Endothelial cell of umbilical vein (primary cell): ENCODE measurements around the gene SIRT3. TPM values are rescaled to one million over a fixed set of nuclear protein-coding genes. Genes with fewer than 3 reads are reported as not detected.

Experiments used
- BruUV-seq: library from RNA; stranded (reverse); fragments of 400-500 nt; replicated peaks from 2 replicates; lab custom pipeline; 2021; lab: Mats Ljungman, UMichigan
- CTCF ChIA-PET: fragments of 300-600, 350-600 bp; sonication (Branson Sonifier 250); formaldehyde crosslinking; loops from one replicate; lab custom pipeline; 2021; ENCODE audit warnings: antibody characterized with exemption, inconsistent platforms; lab: Charles Lee
- POLR2A ChIA-PET: fragments of 300-600, 350-600 bp; sonication (Branson Sonifier 250); formaldehyde crosslinking; loops from one replicate; lab custom pipeline; 2021; ENCODE audit warnings: antibody characterized with exemption, inconsistent platforms; lab: Charles Lee
- DNase-seq: peaks from one replicate; pipeline ENCODE4 v3.0.0-alpha.2; 2011; ENCODE audit warnings: low read depth, low spot score
- FAIRE-seq: peaks from 2 replicates; lab custom pipeline; 2011; peaks lifted over from hg19 to GRCh38; lab: Jason Lieb, UNC
- H2AFZ ChIP-seq: 2 replicates; pipeline ENCODE4 v1.6.0; 2012; ENCODE audit warnings: low read depth, low read length, control low read depth, inconsistent platforms
- H3K27ac ChIP-seq: 2 replicates; pipeline ENCODE4 v1.5.1; 2011; ENCODE audit warnings: low read depth, mild to moderate bottlenecking, control low read depth, low read length, moderate library complexity; ENCODE audit not compliant: insufficient read depth
- H3K27me3 ChIP-seq, 2 experiments: 2 replicates each; pipeline versions ENCODE4 v1.6.0 to v1.6.1; 2011; ENCODE audit warnings: low read length in 2 of 2, mixed read lengths in 1 of 2; ENCODE audit not compliant: control insufficient read depth in 2 of 2, insufficient read depth in 2 of 2
- H3K36me3 ChIP-seq, 2 experiments: 2 replicates in 1 of 2; 3 replicates in 1 of 2; pipeline ENCODE4 v1.5.1; 2011; ENCODE audit warnings: low read length in 2 of 2, mild to moderate bottlenecking in 1 of 2, moderate library complexity in 1 of 2; ENCODE audit not compliant: control insufficient read depth in 2 of 2, insufficient read depth in 2 of 2; ENCODE audit errors: extremely low read depth in 1 of 2
- H3K4me1 ChIP-seq: 3 replicates; pipeline ENCODE4 v1.5.1; 2011; ENCODE audit warnings: mild to moderate bottlenecking, low read length; ENCODE audit not compliant: control insufficient read depth, insufficient read depth; ENCODE audit errors: extremely low read depth
- H3K4me2 ChIP-seq: 2 replicates; pipeline ENCODE4 v1.6.1; 2011; ENCODE audit warnings: low read length, control low read depth, mixed read lengths; ENCODE audit not compliant: insufficient read depth
- H3K4me3 ChIP-seq, 3 experiments: fragments of 200-600 bp in 1 of 3; sonication (generic), shearing (Covaris generic) in 1 of 3; replicated peaks in 1 of 3; 2 replicates each; pipeline ENCODE4 v1.5.1; 2011 to 2016; ENCODE audit warnings: control low read depth in 3 of 3, low read length in 3 of 3, mild to moderate bottlenecking in 2 of 3, inconsistent platforms in 1 of 3, low read depth in 1 of 3, moderate library complexity in 1 of 3; ENCODE audit not compliant: insufficient read depth in 1 of 3
- H3K79me2 ChIP-seq: 2 replicates; pipeline ENCODE4 v1.6.0; 2012; ENCODE audit warnings: low read length, inconsistent platforms; ENCODE audit not compliant: control insufficient read depth, insufficient read depth
- H3K9ac ChIP-seq: replicated peaks from 2 replicates; pipeline ENCODE3; 2011; ENCODE audit warnings: low read length, control low read depth; ENCODE audit not compliant: insufficient read depth; ENCODE audit errors: extremely low read depth
- H3K9me1 ChIP-seq: replicated peaks from 3 replicates; pipeline ENCODE4 v1.6.0; 2011; ENCODE audit warnings: mild to moderate bottlenecking, low read length; ENCODE audit not compliant: control insufficient read depth, insufficient read depth; ENCODE audit errors: extremely low read depth
- H3K9me3 ChIP-seq: replicated peaks from 2 replicates; pipeline ENCODE4 v1.5.1; 2012; ENCODE audit warnings: low read length, inconsistent platforms; ENCODE audit not compliant: control insufficient read depth, insufficient read depth
- H4K20me1 ChIP-seq: replicated peaks from 2 replicates; pipeline ENCODE3; 2011; ENCODE audit warnings: mild to moderate bottlenecking, low read length; ENCODE audit not compliant: control insufficient read depth, insufficient read depth; ENCODE audit errors: extremely low read depth
- CTCF ChIP-seq, 2 donors: IDR thresholded peaks; 1 replicate in 1 of 2; 2 replicates in 1 of 2; pipeline ENCODE4 v1.5.1; 2011; ENCODE audit warnings: low read length in 2 of 2, mild to moderate bottlenecking in 2 of 2, moderate library complexity in 2 of 2, control low read depth in 1 of 2, inconsistent platforms in 1 of 2, low read depth in 1 of 2; ENCODE audit not compliant: insufficient read depth in 1 of 2; ENCODE audit errors: extremely low read depth in 1 of 2
- EZH2 ChIP-seq: IDR thresholded peaks from 2 replicates; pipeline ENCODE4 v1.6.1; 2012; ENCODE audit warnings: borderline replicate concordance, low read depth, mild to moderate bottlenecking, moderate library complexity, low read length, inconsistent platforms; ENCODE audit not compliant: severe bottlenecking
- FOS ChIP-seq: IDR thresholded peaks from 2 replicates; pipeline ENCODE4 v1.6.1; 2011; ENCODE audit warnings: mild to moderate bottlenecking, low read length, moderate library complexity, borderline replicate concordance; ENCODE audit not compliant: insufficient read depth
- GATA2 ChIP-seq: IDR thresholded peaks from 2 replicates; pipeline ENCODE4 v1.7.0; 2011; ENCODE audit warnings: low read depth, mild to moderate bottlenecking, moderate library complexity, mixed read lengths, low read length; ENCODE audit not compliant: insufficient read length, insufficient read depth
- JUN ChIP-seq: IDR thresholded peaks from 2 replicates; pipeline ENCODE4 v1.6.1; 2011; ENCODE audit warnings: borderline replicate concordance, low read depth; ENCODE audit not compliant: insufficient read length, insufficient read depth
- MAX ChIP-seq: IDR thresholded peaks from 2 replicates; pipeline ENCODE4 v1.6.1; 2011; ENCODE audit not compliant: insufficient read depth, insufficient read length
- MYC ChIP-seq: IDR thresholded peaks from one replicate; pipeline ENCODE4 v1.6.1; 2011; ENCODE audit warnings: mild to moderate bottlenecking, low read depth, low read length
- POLR2A ChIP-seq: IDR thresholded peaks from 2 replicates; pipeline ENCODE4 v1.6.1; 2012; ENCODE audit warnings: low read depth, mild to moderate bottlenecking, control low read depth, low read length
- POLR2AphosphoS5 ChIP-seq: IDR thresholded peaks from 2 replicates; pipeline ENCODE4 v1.6.1; 2012; ENCODE audit warnings: low read depth, mild to moderate bottlenecking, control low read depth, low read length, moderate library complexity; ENCODE audit not compliant: insufficient read depth
- dilution Hi-C: fragments of 300-500 bp; cut with MboI; formaldehyde crosslinking; loops from one replicate; pipeline ENCODE4 v1.15.0; 2019; ENCODE audit warnings: low sequenced_read_pairs; ENCODE audit not compliant: extremely low pct_ligation_motif_present
- intact Hi-C: fragments of 100-400 bp; cut with micrococcal nuclease; formaldehyde crosslinking; loops from one replicate; pipeline ENCODE4 v1.10.0; 2022
- polyA plus RNA-seq, 4 experiments: library from polyadenylated mRNA; depleted of rRNA in 3 of 4; stranded (reverse) in 3 of 4; unstranded in 1 of 4; fragments of >200 nt; gene quantifications; 2 replicates each; pipeline versions ENCODE4 v1.2.1 to v1.2.3, GENCODE V29; 2011 to 2012; ENCODE audit warnings: missing spikeins in 1 of 4
- total RNA-seq: library from RNA; stranded (reverse); gene quantifications from 2 replicates; pipeline ENCODE4 v1.2.3, GENCODE V29; 2021

Gene SIRT3
- total and polyA plus RNA-seq, 2 donors (not counting 3 experiments of a cell fraction or from before 2014, with no cell fraction given) = 12.0 to 18.3 TPM

DNA sequence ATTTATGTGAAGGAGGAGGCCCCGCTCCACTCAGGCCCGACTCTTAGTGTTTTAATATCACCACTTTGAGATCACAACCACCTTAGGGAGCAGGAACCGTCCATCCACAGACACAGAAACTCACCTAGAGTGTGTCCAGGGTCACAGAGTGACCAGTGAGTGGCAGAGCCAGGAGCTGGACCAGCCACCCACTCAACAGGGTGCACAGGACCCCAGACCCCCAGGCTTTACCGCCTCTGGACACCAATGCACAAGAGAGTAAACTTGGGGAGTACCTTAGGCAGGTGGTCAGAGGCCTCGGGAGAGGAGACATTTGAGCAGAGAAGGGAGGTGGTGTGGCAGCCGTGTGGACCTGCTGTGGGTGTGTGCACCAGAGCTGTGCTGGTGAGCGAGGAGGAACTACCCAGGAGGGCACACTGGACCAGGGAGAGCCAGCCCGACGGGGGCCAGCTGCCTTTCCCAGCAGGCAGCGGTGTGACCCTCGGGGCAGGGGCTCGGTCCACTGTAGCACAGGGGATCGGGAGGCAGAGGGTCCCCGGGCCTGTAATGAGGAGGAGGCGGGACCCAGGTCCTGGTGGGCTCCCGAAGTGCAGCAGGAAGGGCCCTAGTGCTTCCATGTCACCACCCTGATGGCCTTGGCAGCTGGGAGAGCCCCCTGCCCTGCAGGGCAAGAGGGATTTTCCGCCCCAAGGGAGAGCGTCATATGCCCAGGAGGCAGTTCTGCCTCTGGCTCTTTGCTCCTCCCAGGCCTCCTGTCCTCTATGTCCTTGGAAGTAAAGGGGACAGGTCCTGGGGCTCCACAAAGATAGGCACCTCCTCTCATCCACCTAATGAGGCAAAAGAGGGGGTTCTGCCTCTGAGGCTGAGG is 34.5 kb upstream of the SIRT3 start:
- H3K27me3 ChIP-seq = peaks cover 11 to 12% of the 10 kb centered on the region in 2 experiments
- BruUV-seq = no TSS peak
- no peaks in the 10 kb centered on the region for H4K20me1 ChIP-seq
- no peak overlapping the region for H3K4me3 ChIP-seq
- ChIA-PET POLR2A (no interaction called here), CTCF (interaction anchor here (0.9 to 2.6 kb wide), 2 partner anchors 12 to 20 kb away, joined by 3 to 10 read pairs; no protein-coding TSS in a partner anchor)
- no peak overlapping the region for H2AFZ ChIP-seq
- no peaks in the 10 kb centered on the region for H3K9me1 ChIP-seq
- no peak overlapping the region for H3K9ac ChIP-seq
- H3K4me1 ChIP-seq = no peaks in the 10 kb centered on the region
- DNase-seq = no peak
- H3K27ac ChIP-seq = no peak overlapping the region
- H3K36me3 ChIP-seq = no peaks in the 10 kb centered on the region
- intact Hi-C loops = no loop called here
- no peak for TF ChIP-seq MAX
- no peak for TF ChIP-seq POLR2A
- no peak for TF ChIP-seq GATA2
- TF ChIP-seq POLR2AphosphoS5 = no peak
- no peak for TF ChIP-seq EZH2
- no peak for TF ChIP-seq FOS
- TF ChIP-seq CTCF (IDR thresholded peaks at IDR 0.05; ENCODE audit: extremely low read depth in 1 of 2, insufficient read depth in 1 of 2, low read depth in 1 of 2, low read length in 2 of 2) = no peak
- no peak for TF ChIP-seq MYC
- no peak for TF ChIP-seq JUN
- no peak overlapping the region for H3K4me2 ChIP-seq
- no peaks in the 10 kb centered on the region for H3K79me2 ChIP-seq
- dilution Hi-C loops = no loop called here
- no peaks in the 10 kb centered on the region for H3K9me3 ChIP-seq
- no peak for FAIRE-seq
